Stimulated activated CD4-positive, alpha-beta T cell treated with anti-CD3 and anti-CD28 coated beads, TNF-alpha, amount 100 ng/mL, for 48 hours (primary cell): ENCODE data around the gene NDRG4.

Experiments used
- DNase-seq, 3 donors: peaks; one replicate each; pipeline ENCODE4 v3.0.0-alpha.2; 2020; ENCODE audit warnings: low read depth in 3 of 3

NDRG4 gene

DNA sequence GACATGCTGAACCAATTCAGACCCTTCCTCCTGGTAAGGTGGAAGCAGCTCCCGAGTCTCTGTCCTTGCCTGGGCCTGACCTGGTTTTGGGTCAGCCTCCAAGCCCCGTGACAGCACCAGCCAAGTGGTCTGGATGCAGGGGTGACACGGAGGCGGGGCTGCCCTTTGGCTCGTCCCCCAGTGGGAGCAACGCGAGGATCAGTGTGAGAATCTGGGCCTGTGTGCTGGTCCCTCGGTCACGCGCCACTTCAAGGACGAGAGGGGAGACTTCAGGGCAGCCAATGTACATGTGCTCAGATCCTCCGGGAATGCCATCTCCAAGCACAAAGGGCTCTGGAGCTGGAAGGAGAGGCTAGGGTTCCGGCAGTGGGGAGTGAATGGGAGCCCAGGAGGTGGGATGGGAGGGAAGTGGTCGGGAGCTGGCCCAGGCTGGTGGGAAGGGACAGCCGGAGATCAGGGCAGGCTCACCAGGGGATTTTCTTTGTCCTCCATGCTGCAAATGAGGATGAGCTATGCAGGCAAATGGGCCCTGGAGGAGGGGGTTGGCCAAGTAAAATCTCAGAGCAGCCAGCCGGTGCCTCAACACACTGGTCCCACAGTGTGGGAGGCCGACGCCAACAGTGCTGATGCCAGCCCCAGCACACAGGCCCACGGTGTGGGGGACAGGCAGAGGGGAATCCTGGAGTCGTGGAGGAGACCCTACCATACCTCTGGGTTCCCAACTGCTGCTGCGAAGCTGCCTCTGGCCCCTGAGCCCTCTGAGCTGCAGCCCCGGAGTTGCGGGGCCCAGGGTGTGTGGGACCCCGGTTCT lies 4.2 kb upstream of the NDRG4 start:
- DNase-seq: no peak

DNA sequence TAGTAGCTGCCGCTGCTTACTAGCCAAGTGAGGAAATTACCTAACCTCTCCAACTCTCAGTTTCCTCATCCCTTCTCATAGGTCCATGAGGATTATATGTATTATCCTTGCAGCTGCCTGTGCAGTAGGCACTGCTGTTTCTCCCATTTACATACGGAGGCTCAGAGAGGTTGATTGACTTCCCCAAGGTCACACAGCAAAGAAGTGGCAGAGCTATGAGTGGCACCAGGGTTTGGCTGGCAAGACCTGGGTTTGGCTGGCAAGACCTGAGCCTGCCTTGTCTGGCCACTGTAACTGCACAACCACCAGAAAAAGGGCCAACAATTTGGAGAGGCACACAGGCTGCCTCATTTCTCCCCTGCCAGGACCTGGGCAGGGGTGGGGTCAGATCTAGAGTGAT lies 2.5 kb upstream of the NDRG4 start:
- DNase-seq: no peak

DNA sequence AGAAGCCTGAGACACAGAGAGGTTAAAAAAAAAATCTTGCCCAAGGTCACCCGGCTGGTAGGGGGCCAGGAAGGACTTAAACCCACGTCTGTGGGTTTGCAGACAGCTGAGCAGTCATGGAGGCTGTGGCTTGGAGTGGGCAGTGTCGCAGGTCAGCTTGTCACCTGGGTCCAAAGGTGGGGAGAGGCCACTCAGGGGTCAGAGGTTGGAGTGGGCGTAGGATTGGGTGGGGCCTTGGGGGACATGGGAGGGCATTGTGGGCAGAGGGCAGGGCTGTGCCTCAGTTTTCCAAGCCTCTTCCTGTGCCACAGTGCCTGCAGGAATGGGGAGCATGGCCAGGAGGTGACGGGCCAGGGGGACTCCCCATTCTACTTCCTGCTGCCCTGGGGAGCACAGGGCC lies 2.0 kb upstream of the NDRG4 start:
- no peak for DNase-seq

DNA sequence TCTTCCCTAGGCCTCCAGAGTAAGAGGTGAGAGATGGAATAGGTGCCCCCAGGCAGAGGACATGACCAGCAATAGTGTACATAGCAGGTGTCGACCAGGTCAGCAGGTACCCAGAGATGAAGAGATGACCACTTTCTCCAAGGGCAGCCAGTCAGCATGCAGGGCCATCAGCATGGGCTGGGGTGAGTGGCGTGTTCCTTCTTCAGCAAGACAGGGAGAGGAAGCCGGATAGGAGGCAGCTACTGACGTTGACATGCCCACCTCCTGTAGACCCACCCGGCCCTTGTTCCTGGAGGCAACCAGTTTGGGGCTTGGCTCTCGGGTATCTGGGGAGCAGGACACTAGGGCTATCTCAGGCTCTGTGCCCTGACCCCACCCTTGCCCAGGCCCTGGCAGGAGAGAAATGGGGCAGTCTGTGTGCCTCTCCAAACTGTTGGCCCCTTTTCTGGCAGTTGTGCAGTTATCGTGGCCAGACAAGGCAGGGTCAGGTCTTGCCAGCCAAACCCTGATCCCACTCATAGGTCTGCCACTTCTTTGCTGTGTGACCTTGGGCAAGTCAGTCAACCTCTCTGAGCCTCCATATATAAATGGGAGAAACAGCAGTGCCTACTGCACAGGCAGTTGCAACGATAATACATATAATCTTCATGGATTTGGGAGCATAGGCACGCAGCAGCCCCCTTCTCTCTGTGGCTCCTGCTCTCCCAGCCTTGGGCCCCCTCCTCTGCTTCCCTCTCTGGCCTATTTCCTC lies 1.4 kb upstream of the NDRG4 start:
- DNase-seq: no peak

DNA sequence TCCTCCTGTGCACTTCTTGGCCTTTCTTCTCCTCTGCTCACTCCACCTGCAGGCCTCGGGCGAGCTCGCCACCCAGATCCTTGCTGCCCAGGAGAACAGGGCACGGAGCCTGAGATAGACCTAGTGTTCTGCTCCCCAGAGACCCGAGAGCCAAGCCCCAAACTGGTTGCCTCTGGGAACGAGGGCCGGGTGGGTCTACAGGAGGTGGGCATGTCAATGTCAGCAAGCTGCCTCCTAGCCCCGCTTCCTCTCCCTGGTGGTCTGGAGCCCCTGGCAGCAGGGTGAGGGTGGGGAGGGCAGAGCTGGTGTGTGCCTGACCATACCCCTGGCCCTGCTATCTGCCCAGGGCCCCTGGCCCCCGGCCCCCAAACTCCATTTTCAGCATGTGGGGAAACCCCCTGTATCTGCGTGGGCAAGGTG lies 841 bp upstream of the NDRG4 start:
- no peak for DNase-seq

DNA sequence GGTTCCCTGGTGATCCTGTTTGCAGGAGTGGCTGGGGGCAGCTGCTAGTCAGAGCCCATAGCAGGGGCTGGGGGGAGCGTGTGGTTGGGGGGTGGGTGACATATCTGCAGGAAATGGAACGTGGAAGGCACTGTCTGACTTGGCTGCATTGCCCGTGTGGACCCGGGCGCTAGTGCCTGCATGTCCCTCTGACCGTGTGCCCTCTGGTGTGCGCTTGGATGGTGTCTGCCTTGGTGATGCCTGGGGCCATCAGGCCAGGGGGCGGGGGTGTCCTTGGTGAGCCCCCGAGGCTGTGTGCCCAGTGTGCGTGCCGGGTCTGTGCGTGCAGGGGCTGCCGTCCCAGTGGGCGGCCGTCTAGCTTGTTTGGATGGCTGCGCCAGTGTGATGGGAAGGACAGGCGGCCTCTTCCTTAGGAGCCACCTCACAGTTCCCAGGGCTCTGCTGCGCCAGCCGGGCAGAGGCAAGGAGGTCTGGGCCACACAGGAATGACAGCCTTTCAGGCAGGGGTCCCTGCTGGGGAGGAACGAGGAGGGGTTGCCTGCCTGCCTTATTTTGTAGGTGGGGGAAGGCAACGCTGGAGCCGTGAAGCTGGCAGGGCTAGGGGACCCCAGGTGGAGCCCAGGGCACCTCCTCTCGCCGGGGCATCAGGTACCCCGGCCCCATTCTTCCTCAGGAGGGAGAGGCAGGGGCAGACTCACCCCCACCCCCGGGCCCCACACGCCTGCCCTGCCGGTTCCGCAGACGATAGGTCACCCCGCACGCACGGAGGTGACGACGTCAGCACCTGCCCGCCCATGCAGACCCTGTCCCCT lies 693 bp downstream of the NDRG4 start:
- DNase-seq: no peak

DNA sequence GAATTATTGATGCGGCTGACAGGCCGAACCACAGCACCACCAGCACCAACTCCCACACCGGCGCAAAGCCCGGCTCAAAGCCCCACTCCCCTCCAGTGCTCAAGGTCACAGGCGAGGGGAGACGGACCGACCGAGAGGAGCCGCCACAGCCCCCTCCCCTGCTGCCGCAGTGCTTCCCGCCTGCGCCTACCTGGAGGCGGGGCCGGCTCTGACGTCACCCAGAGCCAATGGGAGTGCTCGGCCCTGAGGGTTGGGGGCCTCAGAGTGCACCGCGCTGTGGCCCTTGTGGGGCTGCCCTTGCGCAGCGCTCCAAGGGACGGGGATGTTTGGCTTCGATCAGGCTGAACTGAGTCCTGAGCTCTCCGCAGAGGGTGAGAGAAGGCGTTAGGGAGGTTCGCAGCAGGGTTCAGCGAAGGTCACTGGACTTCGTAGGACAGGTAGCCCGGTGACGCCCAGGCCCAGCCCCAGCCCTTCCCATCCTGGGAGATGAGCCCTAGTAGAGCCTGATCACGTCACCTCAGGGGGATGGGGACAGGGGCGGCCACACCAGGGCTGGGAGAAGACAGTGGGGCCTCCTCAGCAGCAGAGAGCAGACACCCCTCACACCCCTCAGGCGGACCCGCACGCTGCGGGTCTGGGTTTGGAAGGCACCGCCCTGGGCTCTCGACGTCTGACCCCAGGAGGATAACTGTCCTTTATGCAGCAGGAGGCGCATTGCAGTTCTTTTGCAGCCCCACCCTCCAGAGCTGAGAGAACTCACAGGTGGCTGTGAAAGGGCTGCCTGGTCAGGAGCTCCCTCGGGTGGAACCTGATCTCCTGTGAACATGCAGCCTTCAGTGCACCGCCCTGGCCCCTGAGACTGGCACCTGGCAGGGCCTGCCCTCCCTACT lies 1.5 kb downstream of the NDRG4 start:
- peak in 1 of 3 donors; percentile 41 for DNase-seq

DNA sequence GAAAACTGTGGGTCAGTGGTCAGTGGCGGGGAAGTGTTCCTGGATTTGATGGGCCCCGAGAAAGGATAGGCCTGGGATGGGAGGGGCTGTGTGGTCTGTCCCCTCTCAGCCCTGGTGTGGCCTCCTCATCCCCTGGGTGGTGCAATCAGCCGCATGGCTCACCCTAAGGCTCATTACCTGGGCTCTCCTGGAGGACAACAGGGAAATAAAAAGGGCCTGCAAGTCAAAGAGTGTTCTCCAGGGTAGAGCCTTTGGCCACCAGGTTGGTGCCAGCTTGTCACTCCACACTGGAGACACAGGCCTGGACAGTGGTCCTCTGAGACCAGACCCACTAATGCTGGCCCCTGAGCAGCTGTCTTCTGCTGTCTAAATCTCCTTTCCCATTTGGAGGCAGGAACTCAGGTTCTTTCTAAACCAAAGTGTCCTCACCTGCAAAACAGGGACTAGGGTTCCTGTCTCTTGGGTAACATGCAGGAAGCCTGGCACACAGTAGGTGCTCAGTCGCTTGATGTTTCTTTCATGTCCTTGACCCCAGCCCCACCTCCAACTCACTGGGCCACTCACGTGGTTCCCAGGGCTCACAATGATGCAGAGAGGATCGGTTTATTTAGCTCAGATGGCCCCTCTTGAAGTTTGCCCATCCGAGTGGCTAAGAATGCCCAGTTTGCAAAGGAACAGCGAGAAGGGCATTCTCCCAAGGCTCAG lies 2.4 kb downstream of the NDRG4 start:
- DNase-seq: no peak

DNA sequence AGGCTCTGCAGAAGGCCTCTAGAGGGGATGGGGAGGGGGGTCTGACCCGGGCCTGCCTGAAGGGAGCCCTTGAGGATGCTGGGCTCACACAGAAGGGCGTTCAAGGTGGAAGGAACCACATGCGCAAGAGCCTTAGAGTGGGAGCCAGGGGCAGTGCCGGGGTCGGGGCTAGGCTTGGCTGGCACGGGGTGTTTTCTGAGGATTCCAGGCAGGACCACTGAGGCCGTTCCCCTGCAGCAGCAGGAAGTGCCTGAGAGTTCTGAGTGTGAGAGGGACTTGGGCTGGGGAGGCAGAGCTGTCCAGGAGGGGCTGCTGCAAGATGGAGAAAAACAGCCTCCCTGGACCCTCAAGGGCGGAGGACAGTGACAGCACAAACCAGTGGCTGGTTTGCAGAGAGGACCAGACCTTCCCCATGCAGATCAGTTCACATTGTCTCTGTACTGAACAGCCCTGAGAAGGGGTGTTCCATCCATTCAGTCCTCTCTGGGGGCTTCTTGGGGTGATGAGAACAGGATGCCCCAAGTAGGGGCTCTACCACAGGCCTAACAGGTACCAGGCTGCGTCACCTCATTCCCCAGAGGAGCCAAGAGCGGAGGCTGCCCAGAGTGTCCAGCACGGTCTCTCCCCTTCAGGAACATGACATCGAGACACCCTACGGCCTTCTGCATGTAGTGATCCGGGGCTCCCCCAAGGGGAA lies 3.4 kb downstream of the NDRG4 start:
- no peak for DNase-seq

DNA sequence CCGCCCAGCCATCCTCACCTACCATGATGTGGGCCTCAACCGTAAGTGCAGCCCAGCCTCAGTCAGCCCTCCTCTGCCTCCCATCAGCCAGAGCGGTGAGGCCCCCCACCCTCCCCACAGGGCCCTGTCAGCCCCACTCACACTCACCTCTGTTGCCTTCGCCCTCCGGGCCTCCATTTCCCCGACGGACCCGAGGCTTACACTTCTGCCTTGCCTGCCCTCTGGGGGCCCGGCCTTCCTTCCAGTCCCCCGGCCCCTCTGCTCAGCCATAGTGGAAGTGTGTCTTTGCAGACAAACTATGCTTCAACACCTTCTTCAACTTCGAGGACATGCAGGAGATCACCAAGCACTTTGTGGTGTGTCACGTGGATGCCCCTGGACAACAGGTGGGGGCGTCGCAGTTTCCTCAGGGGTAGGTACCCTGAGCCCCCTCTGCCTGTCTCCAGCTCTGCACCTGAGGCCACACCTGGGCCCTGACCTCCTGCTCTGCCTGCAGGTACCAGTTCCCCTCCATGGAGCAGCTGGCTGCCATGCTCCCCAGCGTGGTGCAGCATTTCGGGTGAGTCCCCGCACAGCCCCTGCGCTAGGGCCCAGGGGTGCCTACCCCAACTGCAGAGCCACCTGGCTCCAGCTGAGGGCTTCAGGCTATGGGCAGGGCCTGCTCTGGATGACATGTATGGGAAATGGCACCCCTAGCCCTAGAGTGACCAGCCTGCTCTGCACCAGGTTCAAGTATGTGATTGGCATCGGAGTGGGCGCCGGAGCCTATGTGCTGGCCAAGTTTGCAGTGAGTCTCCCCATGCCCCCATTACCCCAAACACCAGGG lies 4.1 kb downstream of the NDRG4 start:
- DNase-seq: no peak

DNA sequence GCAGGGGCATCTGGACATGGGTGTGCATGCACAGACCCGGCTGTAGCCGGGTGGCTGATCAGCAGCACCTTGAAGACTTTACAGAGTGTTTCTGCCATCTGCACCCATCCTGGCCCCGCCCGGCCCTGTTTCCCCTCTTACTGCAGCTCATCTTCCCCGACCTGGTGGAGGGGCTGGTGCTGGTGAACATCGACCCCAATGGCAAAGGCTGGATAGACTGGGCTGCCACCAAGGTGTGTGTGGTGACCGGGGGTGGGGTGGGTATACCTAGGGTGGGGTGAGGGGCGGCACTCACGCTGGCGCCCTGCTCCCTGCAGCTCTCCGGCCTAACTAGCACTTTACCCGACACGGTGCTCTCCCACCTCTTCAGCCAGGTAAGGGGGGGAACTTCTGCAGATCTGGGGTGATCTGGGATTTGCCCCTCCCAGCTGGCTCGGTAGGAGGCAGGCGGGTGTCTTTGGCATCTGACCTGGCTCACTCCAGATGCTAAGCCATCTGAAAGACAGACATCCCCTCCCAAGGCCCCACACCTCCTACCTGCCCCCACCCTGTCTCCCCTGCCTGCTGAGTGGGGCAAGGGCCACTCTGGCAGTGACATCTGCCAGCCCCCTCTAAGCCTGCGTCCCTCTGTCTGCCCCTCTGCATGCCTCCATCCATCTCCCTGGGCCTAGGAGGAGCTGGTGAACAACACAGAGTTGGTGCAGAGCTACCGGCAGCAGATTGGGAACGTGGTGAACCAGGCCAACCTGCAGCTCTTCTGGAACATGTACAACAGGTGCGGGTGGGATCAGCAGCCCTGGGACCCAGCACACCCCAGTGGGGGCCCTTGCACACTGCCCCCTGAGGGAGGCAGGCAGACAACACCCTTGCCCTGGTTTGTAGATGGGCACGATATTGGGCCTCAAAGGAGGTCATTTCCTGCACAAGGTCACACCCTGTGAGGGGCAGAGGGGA lies 6.6 kb downstream of the NDRG4 start:
- DNase-seq: no peak

DNA sequence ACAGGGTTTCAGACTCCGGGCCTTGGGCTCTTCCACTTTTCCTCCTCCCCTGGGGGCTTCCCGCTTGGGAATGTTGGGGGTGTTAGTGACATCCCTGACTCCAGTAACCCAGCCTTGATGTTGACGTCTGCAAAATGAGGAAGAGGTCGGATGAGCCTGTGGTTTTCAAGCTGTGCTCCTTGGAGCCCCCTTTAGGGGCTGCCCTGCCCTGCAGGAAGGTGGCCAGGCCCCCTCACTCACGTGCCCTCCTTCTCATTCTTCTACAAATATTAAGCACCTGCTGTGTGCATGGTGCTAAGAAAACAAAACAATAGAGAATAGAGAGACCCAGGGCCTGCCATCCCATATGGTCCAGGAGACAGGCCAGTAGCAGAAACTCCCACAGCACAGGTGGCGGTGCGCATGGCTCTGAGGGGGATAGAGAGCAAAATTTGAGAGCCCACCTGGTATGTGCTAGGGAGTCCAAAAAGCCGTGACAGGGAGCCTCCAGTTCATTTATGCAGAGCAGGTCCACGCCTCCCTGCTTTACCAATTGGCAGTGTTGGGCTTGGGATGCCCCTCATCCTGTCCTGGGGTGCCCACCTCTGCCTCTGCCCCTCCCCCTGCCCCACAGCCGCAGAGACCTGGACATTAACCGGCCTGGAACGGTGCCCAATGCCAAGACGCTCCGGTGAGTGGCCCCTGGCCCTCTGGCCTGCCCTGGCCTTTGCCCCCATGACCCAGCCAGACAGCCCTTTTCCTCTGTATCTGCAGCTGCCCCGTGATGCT lies 7.4 kb downstream of the NDRG4 start:
- DNase-seq: no peak

DNA sequence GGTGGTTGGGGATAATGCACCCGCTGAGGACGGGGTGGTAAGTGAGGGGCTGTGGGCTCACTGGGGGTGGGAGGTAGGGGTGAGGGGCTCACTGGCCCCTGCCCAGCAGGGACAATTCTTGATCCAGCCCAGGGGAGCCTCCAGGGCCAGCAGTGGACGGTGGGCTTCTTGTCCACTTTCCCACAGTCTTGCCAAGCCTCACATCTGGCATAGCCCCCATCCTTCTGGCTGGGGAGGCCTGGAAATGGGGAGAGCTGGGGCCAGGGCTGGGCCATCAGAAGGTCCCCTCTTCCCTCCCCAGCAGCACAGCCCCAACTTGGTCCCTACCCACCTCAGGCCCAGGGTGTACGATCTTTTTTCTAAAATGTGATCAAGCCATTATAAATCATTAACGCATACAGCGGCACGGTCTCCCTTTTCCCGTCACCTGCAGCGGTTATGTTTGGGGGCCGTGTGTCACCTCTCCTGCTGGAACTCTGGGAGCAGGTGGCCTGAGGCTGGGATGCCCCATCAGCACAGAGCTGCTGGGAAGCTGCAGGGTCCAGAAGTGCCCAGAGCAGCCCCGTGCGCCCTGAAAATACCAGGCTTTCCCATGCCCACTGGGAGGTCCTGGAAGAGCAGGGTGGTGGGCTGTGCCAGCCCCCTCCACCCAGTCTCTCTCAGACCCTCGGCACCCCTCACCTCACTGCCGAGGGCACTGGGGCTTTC lies 8.2 kb downstream of the NDRG4 start:
- no peak for DNase-seq

DNA sequence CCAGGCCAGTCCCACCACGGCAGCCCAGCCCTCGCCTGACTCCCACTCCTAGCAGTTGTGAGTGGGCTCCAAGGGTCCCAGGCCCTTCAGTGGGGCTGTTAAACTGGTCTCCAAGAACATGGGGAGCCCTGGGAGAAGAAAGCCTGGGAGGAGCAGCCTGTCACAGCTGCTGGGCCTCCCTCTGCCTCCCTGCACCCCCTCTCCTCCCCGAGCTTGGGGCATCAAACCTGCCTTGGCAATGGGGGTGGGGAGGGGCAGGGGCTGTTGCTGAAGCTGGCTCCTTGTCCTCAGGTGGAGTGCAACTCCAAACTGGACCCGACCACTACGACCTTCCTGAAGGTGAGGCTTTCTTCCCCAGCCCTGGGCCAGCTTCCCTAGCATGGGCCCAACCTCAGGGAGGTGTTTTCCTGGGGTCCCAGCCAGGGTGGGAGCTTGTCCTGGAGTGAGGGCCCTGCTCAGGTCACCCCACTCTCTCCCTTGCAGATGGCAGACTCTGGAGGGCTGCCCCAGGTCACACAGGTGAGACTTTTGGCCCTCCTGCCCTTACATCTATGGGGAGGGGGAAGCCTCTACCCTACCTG lies 8.8 kb downstream of the NDRG4 start:
- DNase-seq: no peak

DNA sequence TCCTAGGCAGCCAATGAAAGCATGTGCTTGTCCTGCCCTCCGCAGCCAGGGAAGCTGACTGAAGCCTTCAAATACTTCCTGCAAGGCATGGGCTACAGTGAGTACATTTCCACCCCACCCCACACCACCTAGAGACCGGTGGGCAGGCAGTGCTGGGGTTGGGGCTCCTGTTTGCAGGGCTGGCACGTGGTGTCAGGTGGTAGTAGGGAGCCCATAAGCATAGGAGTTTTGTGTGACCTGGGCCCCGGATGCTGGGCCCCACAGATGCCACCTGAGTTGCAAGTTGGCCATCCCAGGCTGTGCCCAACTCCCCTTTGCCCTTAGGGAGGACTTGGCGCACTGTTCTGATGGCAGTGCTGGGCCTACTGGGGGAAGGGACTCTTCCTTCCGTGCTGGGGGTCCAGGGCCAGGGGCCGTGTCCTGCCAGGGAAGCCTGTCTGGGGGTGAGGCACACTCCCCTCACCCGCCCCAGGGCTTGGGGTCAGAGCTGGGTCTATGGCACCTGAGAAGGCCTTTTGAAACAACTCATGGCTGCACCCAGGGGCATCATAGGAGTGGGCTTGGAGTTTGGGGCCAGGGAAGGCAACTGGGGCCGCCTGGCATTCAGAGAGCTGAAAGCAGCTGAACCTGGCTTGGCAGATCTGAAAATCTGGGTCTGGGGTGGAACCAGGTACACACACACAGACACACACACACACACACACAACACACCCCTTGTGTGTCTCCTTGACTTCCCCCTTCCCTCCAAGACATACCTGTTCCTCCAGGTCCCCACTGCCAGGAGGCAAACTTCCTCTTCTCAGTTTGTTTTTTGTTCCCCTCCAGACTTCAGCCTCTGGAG lies 9.5 kb downstream of the NDRG4 start:
- no peak for DNase-seq
